Smooth muscle cell of the brain vasculature (primary cell): ENCODE measurements around the gene OVCA2.

ENCODE experiments used
- DNase-seq: peaks from one replicate; pipeline ENCODE4 v3.0.0-alpha.2; 2012; ENCODE audit warnings: low read depth, low spot score

OVCA2 gene

DNA sequence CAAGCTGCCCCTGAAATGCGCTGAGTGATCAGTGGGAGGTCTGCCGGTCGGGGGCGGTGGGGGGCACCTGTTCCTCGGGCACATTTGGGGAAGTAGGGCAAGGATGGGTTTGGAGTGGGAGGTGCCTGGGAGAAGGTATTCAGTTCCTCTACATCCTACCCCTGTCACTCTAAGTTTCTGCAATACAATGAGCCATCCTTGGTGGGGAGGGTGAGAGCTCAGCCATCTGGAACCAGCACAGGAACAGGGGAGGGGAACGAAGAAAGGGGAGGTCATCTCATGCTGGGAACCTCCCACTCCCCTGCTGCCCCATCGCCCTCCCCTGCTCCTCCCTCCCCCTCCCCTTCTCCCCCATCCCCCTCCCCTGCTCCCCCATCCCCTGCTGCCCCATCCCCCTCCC lies 7.7 kb upstream of the OVCA2 start:
- DNase-seq, result no peak

DNA sequence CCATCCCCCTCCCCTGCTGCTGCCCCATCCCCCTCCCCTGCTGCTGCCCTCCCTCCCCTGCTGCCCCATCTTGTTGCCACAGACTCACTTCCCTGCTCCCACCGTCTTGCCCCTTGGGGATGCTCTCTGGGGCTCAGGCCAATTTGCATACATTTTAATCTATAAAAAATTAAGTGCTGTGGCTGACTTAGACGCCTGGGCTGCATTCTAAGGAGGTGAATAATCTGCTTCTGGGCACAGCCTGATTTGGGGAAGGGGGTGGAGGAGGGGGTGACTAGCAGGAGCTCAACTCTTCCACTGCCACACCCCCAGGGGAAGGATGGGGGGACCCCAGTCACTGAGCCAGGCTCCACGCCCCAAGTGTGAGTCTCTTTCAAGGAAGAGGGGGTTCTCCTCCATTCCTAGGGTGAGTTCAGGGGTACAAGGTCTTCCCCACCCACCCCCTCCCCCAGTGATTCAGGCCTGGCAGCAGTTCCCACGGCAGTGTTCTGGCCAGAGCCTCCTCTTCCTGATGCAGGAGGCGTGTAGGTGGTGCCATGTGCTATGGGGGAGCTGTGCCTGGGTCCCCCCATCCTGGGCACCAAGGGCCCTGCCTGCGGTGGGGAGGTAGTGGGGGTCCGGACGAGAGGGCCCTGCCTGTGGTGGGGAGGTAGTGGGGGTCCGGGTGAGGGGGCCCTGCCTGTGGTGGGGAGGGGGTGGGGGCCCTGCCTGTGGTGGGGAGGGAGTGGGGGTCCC lies 6.8 kb upstream of the OVCA2 start:
- no peak for DNase-seq

DNA sequence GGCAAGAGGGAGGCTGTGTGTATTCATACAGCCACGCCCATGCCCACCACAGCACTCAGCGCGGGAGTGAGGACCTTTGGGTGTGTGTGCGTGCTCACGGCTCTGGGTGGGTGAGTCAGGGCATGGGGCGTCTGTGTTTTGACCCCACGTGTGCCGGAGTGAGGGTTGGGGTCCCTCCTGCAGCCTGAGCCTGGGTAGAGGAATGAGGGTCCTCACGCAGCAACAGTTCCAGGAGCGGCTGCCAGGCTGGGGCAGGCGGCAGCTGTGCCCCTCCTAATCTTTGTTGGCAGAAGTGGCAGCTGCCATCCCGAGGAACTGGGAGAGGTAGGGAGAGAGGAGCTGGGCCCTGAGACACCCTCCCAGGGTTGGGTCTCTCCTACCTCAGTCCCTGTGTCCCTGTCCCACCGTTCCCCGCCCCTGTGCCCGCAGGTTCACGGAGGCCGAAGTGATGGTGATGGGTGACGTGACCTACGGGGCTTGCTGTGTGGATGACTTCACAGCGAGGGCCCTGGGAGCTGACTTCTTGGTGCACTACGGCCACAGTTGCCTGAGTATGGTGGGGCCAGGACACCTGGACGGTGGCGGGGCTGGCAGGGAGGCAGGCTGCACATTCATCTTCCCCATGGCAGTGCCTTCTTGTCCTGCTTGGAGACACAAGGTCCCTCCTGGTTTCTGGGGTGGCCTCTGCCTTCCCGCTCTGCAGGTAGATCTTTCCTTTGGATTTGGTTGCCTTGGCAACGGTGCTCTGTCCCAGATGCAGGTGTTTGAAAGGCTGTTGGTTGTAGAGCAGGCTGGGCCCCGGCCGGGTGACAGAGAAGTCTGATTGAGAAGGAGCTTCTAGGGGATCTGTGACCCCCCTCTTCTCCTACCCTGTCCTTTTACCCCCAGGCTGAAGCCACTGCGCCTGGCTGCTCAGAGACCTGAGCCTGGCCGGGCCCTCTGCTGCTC lies 6.0 kb upstream of the OVCA2 start:
- DNase-seq, result no peak

DNA sequence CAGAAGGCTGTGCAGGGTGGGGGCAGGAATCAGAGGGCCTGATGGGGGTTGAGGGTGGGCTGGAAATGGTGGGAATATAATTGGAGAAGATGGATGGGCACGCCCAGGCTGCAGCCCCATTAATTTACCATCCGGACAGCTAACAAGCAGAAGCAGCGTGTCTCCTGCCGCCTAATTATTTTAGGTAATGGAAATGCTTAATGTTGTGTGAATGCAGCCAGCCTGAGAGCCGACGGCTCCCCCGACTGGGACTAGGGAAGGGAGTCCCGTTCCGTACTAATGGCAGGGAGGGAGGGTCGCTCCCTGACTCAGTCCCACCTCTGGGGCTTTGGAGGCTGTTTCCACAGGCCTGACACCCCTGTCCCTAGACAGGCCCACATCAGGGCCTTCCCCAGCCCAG lies 4.7 kb upstream of the OVCA2 start:
- DNase-seq, result no peak

DNA sequence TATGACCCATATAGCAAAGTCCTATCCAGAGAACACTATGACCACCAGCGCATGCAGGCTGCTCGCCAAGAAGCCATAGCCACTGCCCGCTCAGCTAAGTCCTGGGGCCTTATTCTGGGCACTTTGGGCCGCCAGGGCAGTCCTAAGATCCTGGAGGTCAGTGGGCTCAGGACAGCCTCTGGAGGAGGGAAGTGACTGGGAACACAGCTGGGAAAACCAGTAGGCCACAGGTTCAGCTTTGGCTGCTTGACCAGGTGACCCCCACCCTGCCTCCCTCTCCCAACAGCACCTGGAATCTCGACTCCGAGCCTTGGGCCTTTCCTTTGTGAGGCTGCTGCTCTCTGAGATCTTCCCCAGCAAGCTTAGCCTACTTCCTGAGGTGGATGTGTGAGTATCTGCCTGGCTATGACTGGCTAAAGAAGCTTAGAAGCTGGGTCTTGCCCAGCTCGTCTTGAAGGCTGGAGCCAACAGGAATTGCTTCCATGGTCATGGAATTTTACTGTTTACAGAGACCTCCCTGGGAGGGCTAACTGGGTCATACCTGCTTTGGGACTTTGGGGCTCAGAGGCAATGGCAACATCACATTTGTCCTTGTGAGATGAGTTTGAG lies 1.5 kb upstream of the OVCA2 start:
- no peak for DNase-seq

DNA sequence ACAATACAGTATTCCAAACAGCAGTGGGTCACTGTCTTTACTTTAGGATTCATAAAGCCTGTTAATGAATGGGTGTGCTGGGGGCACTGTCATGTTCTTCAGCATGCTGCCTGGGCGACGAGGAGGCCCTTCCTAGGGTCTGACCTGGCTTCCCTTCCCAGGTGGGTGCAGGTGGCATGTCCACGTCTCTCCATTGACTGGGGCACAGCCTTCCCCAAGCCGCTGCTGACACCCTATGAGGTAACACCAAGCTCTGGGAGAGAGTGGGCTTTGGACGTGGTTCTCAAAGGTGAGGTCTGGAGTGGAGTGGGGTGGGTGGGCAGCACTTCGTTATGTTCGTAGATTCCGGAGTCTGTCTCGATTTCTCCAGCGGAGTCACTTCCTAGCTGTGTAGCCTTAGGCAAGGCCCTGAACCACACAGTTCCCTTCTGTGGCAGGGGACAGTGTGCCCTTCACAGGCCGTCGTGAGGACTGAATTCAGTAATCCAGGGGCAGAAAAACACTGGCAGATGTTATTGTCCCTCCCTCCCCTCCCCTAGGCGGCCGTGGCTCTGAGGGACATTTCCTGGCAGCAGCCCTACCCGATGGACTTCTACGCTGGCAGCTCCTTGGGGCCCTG lies 771 bp upstream of the OVCA2 start:
- DNase-seq, result no peak

DNA sequence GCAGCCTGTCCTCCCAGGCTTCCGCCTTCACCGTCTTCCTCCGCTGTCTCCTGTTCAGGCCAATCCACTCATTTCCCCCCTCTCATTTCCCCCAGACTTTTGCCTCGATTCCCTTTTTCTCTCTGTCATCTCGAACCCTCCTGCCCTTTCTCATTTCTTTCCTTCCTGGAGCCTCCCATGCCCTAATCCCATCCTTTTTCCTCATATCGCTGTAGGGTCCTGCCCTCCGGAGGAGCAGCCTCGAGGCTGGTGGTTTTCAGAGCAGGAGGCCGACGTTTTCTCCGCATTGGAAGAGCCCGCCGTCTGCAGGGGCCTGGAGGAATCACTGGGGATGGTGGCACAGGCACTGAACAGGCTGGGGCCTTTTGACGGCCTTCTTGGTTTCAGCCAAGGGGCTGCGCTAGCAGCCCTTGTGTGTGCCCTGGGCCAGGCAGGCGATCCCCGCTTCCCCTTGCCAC lies 597 bp downstream of the OVCA2 start:
- DNase-seq, result no peak

DNA sequence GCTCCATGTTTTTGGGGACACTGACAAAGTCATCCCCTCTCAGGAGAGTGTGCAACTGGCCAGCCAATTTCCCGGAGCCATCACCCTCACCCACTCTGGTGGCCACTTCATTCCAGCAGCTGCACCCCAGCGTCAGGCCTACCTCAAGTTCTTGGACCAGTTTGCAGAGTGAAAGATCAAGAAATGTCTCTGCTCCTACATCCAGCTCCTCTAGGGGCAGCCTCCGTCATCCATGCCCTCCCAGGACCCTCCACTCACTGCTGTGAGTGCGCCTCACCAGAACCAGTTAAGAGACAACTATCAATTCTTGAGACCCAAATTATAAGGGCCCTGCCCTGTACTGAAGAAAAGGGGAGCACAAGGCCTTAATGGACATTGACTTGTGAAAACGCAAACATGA lies 1.1 kb downstream of the OVCA2 start:
- no peak for DNase-seq

DNA sequence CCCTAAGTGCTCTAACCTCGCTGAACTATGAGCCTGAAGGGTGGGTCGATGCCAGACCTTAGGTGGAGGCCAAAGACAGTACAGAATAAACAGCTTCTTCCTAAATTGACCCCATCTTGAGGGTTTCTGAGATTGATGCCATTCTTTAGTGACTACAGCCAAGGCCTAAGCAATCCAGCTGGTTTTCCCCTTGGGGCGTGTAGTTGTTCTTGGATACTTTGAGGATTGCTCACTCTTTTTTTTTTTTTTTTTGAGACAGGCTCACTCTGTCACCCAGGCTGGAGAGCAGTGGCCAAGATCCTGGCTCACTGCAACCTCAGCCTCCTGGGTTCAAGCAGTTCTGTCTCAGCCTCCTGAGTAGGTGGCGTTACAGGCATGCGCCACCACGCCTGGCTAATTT lies 2.0 kb downstream of the OVCA2 start:
- DNase-seq, result no peak

DNA sequence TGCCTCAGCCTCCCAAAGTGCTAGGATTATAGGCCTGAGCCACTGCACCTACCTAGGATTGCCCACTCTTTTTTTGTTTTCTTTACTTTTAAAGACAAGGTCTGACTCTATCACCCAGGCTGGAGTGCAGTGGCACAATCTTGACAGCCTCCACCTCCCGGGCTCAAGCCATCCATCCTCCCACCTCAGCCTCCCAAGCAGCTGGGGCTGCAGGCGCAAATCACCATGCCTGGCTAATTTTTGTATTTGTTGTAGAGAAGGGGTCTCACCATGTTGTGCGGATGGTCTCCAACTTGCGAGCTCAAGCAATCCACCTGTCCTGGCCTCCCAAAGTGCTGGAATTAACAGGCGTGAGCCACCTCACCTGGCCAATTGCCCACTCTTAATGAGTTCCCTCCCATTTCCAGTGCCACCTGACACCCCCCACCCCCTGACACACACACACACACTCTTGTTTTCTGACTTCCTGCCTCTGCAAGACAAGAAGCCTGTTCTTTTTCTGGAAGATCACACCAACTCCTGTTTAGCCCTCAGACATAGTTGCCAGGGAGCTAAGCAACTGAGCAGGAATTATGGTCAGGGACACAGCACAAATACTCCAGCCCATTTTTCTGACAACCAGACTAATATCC lies 2.6 kb downstream of the OVCA2 start:
- DNase-seq, result no peak

DNA sequence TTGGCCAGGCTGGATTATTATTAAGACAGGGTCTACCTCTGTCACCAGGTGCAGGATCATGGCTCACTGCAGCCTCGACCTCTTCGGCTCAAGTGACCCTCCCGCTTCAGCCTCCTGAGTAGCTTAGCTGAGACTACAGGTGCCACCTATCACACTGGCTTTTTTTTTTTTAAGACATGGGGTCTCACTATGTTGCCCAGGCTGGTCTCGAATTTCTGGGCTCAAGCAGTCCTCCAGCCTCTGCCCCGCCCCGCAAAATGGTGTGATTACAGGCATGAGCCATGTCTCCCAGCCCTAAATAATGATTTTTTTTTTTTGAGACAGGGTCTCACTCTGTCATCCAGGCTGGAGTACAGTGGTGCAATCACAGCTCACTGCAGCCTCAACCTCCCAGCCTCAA lies 5.8 kb downstream of the OVCA2 start:
- no peak for DNase-seq

DNA sequence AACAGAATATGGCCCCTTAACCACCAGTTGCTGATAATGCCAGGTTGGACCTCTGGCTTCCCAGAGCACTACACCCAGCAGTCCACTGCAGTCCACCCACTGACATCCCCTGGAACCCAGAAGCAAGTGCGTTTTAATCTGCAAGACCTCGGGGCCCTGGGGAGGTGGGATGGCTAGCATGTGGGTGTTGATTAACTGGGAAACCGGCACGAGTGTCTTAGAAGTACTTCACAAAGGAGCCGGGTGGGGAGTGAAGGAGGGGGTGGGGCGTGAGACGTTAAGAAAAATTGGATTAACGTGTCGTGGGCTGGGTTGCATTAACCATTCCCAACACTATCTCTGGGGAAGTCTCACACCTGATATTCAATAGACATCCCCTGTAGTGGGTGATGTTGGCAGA lies 7.0 kb downstream of the OVCA2 start:
- no peak for DNase-seq

DNA sequence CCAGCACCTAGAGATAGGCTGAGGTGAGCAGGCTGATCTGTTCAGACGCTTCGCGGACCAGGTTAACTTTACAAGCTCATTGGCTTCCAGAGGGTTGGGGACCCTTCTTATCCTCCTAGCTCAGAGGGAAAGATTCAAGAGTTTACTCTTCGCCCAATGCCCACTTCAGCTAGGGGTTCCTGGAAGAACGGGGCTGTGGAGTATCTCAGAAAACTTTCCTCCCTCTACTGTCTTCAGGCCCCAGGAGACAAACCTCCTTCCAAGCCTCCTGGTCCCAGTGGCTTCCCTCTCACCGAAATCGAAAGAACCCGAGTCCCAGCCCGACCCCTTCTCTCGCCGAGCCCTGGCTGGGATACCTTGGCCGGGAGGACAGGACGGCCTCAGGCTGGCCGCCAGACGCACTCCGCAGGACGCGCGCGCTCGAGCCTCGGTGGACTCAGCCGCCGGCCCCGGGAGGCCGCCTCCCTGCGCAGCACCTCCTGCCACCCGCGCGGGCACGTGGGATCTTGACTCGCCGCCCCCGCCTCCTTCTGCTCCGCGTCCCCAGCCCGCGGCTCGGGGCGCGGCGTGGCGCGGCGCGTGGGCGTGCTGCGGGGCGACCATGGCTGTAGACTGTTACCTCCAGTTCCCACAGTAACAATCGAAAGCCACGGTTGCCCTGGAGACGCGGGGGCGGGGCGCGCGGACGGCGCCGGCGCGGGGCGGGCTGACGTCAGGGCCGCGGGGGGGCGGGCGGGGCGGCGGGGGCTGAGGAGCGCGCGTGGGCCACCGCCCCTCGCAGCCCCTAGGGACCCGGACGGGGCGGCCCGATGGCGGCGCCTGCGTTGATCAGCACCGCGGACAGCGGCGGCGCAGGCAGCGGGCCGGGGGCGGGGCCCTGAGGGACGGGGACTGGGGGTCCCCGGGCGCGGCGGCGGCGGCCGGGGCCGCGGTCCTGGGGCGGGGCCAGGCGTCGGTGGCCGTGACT lies 7.8 kb downstream of the OVCA2 start:
- no peak for DNase-seq

DNA sequence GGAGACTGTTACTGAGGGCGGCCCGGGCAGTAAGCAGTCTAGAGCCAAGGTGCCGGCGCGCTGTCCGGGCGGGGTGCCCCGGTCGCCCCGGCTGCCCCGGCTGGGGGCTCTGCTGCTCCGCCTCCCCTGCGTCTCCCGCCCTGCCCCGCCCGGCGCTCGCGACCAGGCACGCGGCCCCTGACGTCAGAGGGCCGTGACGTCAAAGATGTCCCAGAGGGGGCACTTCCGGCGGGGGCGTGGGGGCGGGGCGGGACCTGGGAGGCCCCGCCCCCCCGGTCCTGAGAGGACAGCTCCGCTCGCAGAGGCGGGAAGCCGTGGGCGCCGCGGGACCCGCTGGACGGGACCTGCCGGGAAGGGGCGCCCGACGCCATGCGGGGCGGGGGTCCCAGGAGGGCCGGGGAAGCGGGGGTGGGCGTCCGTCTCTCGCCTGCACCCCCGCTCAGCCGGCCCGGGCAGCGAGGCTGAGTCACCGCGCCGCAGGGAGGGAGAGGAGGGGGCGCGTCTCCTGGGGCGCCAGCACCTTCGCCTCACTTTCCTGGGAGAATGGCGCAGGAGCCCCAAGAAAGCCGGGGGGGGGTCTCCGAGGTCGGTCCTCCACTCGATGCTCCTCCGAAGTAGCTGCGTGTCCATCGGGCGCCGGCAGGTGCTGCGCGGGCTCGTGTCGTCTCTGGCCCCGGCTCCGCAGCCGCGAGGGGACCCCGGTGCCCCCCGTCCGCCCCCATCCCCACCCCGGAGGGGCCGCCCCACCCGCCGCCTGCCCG lies 8.7 kb downstream of the OVCA2 start:
- no peak for DNase-seq

DNA sequence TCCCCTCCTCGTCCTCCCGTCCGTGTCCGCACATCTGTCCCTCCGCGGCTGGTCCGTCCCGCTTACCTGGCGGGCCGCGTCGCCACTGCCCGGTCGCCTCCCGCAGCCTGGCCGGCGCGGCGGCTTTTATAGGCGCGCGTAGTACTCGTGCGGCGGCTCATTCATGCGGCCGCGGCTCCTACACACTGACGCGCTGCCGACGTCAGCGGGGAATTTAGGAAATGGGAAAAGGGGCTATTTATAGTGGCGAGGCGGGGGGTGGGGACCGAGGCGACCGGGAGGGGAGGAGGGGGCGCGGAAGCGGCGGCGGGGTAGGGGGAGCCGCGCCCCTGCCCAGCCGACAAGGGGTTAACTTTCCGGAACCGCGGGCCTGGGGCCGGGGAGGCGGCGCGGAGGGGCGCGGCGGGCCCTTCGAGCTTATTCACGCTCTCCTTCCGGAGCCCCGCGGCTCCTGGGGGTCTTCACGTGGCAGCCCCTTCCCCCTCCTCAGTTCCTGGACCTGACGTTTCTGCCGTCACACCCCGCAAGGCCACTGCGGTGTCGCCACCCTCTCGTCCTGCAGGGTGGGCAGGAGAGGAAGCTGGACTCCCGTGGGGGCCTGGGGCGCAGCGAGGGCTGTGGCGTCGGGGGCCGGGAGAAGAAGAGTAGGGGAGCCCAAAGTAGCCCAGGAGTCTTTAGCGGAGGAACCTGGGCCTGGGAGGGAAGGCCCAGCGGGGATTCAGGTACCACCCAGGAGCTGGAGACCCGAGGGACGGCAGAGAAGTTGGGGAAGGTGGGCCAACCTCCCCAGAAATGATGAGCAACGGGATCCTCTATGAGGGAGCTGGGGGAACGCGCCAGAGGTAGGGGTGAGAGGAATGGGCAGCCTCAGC lies 9.5 kb downstream of the OVCA2 start:
- DNase-seq, result no peak

DNA sequence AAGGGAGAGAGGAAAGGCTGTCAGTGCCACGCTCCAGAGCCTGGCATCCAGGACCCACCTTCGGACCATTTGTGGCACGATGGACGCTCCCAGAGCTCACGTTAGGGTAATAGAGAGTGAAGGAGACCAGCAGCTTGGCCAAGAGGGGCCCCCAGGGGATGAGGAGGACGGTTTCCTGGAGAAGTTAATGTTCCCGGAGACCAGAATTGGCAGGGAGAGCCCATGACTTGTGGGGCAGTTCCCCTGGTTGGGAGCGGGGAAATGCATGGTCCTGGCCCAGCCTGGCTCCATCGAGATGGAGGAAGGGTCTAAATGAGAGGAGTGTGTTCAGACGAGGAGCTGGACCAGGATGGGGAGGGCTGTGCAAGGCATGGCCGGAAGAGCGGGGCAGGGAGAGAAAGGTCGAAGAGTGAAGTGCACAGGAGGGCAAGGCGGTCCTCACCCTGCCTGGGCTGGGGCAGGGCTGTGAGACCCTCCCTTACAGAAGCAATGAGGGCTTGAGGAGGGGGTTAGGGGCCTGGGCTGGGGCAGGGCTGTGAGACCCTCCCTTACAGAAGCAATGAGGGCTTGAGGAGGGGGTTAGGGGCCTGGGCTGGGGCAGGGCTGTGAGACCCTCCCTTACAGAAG lies 10.2 kb downstream of the OVCA2 start:
- no peak for DNase-seq

DNA sequence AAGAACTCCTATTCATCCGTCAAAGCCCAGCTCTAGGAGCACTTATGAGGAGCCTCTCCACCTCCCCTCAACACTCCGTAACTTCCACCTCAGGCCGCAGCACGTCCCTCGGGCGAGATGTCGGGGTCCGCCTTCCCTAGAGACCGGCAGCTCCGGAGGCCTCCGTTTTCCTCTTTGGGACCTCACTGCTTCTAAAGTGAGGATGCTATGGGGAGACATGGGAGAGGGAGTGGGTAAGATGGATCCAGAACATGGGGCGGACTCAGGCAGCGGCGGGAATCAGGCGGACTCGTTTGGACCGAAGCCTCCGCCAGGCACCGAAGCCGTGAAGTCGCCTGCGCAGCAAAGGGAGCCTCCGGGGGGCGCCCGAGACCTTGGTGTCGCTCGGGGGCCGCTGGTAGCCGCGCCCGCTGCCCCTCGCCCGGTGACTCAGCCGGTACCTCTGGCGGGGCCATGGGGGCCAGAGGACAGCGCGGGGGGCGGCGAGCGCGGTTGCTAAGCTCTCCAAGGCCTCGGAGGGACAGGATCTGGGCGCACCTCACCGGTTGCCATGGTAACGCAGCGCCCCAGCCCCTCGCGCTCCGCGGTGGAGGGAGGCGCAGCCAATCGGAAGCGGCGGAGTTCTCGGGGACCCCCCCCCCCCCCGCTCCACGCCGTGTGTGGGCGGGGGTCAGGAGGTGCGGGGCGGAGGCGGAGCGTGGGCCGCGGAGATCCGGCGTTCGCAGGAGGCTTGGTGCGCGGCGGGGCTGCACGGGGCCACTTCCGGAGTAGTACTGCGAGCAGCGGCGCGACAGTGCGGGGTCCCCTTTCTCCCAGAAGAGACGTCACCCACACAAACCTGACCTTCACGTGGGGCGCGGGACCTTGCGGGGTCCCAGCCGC lies 11.8 kb downstream of the OVCA2 start:
- DNase-seq, result no peak

DNA sequence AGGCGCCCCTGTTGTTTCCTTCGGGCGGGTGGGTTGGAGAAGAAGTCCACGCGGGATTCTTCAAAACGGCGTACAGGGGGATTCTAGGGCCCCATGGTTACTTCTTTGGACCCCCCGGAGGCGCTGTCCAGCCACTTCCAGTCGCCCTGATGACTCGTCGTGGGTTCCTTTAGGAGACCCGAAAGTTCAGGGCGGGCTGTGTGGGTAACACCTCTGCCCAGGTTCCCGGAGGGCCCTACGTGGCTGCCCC lies 12.4 kb downstream of the OVCA2 start:
- no peak for DNase-seq
